Middle frontal gyrus (tissue), 1 donor: ENCODE results near the gene CUTA.
"Not testable (repeated sequence)": the region's sequence is repeated elsewhere in the genome, so short reads cannot be mapped to it uniquely, and the experiment has no call there.

Experiments used
- DNase-seq: peaks from one replicate; pipeline ENCODE4 v3.0.0-alpha.2; 2015; ENCODE audit warnings: low spot score; ENCODE audit errors: extremely low spot score

Gene CUTA

DNA sequence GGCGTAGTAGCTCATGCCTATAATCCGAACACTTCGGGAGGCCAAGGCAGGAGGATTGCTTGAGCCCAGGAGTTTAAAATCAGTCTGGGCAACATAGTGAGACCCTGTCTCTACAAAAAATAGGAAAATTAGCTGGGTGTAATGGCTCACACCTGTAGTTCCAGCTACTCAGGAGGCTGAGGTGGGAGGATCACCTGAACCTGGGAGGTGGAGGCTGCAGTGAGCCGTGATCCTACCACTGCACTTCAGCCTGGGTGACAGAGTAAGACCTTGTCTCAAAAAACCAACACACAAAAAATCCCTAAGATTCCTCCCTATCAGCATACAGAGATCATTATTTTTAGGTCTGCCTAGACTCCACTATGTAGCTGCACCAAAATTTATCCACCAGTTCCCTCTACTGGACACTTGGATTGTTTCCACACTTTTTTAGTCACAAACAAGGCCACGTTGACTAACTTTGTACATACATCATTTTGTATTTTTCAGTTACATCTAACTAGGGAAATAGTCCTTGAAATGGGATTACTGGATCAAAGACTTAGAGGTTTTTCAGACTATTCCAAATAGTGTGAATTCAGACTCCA lies 10.7 kb downstream of the CUTA start:
- no peak for DNase-seq

DNA sequence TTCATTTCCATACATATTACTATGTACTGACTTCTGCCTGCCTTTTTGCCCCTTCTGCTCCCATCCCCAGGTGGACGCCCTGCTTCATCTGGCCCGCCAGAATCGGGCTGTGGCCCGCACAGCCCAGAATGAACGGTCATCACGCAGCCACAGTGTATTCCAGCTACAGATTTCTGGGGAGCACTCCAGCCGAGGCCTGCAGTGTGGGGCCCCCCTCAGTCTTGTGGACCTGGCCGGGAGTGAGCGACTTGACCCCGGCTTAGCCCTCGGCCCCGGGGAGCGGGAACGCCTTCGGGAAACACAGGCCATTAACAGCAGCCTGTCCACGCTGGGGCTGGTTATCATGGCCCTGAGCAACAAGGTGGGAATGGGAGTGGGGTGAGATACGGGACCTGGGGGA lies 11.8 kb downstream of the CUTA start:
- DNase-seq = no peak

DNA sequence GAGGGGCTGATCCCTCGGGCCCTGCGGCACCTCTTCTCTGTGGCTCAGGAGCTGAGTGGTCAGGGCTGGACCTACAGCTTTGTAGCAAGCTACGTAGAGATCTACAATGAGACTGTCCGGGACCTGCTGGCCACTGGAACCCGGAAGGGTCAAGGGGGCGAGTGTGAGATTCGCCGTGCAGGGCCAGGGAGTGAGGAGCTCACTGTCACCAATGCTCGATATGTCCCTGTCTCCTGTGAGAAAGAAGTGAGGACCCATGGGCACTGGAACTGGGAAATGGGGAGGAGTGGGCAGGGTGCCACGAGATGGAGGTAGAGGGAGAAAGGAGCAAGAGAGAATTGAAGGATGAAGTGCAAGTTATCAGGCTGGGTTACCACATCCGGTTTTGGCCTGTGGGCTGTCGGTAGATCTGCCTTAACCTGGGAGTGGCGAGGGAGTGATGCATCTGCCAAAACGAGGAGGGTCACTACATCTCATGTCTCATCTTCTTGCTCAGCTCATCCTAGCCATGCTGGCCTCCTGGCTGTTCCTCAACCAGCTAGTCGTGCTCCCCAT lies 12.4 kb downstream of the CUTA start:
- no peak for DNase-seq

DNA sequence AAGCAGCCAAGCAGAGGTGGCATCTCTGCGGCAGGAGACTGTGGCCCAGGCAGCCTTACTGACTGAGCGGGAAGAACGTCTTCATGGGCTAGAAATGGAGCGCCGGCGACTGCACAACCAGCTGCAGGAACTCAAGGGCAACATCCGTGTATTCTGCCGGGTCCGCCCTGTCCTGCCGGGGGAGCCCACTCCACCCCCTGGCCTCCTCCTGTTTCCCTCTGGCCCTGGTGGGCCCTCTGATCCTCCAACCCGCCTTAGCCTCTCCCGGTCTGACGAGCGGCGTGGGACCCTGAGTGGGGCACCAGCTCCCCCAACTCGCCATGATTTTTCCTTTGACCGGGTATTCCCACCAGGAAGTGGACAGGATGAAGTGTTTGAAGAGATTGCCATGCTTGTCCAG lies 13.0 kb downstream of the CUTA start:
- no peak for DNase-seq

DNA sequence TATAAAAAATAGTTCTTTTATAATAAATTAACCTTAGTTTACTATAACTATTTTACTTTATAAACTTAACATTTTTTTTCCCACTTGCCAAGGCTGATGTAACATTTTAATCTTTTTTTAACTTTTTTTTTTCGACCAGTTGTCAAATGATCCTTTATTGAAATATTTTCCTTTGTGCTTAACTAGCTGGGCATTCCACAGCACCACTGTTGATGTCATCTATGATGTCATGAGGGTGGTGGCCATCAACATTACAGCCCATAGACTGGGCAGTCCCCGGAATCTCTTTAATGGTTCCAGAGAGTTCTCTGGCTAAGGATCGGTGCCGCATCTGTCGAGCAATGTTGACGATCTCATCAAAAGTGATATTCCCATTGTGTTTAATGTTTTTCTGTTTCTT lies 18.0 kb downstream of the CUTA start:
- DNase-seq = not testable (repeated sequence)

DNA sequence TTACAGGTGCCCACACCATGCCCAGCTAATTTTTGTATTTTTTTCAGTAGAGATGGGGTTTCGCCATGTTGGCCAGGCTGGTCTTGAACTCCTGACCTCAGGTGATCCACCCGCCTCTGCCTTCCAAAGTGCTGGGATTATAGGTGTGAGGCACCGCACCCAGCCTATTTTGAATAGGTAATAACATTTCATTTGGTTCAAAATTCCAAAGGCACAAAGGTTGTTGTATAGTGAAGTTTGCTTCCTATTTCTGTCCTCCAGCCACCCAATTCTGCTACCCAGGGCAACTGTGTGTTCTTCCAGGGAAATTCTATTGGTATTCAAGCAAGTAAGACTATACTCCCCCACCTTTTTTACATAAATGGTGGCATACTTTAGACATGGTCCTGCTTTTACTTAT lies 19.3 kb downstream of the CUTA start:
- not testable (repeated sequence) for DNase-seq

DNA sequence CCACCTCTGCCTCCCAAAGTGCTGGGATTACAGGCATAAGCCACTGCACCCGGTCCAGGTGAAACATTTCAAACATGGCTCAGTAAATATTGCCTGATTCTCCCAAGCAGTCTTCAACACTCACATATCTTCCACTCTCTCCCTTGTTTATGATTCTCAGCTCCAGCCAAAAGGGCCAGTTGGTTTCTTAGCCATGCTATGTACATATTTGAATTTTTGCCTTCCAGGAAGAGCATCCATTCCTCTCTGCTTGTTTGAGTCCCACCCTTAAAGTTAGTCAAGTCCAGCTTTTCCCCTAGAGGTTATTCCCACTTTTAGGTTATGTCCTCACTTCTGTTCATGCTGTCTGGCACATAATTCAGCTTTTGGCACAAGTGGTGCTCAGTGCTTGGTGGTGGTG lies 20.4 kb downstream of the CUTA start:
- DNase-seq = no peak

DNA sequence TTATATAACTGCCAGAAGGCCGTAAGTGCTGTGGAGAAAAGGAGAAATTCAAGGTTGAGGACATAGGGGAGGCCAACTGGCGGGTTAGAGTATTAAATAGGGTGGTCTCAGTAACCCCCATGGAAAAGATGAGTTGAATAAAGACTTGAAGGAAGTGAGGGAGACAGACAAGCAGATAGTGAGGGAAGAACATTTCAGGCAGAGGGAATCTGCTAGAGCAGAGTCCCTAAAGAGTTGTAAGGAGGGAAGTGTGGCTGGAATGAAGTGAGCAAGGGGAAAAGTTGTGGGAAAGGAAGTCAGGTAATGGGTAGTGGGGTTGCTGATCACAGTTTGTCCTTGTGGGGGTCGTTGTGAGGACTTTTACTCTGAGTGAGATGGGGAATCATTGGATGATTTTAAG lies 24.9 kb downstream of the CUTA start:
- no peak for DNase-seq

DNA sequence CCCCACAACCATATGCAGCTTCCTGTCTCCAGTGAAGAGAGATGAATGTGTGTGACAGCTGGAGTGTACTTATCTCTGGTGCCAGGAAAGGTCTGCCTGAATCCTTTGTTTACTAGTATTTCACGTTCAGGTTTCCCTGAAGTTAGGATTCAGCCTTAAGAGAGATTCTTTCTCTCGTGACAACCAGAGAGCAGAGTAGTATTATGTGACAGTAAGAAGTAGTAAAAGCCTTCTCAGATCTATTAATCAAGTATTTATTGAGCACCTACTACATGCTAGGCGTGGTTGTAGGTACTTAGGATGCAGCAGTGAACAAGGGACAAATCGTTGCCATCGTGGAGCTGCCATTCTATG lies 25.3 kb downstream of the CUTA start:
- no peak for DNase-seq

DNA sequence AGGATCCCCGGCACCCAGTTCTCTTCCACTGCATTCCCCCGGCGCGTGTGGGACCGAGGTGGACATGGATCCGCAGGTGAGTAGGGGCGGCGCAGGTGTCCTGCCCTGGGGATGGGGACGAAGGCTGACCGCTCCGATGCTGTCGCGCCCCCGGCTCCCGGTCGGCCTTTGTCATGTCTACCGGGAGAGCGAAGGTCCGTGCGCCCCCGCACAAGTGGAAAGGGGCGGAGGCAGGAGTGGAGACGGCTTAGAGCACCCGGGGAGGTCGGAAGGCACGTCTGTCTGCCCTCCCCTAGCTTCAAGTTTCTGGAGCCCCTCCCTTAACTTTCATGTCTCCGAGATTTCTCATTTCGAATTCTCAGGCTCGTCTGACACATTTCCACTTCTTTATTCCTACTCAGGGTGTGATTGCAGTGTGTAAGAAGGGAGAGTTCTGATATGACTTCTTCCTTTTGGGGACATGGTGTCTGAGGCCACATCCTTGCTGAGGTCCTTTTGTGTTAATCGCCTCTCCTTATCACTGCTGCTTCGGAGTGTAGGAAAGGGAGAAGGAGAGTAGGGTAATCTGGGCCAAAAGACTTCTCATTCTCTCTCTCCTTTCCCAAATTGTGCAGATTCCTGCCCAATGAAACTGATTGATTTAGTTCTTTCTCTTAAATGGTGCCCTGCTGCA lies 25.8 kb downstream of the CUTA start:
- DNase-seq = no peak

DNA sequence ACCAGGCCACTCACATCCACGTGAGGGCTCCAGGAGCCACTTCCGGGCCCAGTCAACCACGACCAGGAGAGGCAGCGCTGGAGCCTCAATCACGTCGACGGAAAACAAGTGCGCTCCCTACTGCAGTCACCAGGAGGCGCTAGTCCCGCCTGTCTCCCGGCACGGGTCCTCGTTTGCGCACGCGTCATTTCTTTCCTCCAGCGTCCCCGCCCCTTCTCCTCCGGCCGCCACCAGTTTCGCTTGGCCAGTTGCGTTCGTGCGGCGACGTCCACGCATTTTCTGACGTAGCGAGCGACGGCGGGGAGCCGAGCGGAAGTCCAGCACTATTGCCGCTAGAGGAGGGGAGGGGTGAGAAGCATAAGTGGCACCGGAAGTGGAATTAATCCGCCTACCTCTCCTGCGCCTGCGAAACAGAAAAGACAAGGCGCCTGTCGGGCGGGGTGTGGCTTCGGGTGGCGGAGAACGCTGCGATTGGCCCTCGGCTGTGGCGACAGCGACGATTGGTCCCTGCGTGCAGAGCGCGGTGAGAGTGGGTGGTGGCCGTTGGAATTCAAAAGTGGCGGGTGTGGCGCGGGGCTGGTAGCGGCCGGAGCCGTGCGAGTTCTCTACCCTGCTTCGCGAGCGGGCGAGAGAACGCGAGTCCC lies 26.5 kb downstream of the CUTA start, which contains the start of gene KIFC1:
Gene KIFC1, plus strand, starts transcription at position 546 of the 644 bp plus-strand sequence. CDS start 163 bp downstream, outside the sequence.
- DNase-seq = peak; percentile 100

DNA sequence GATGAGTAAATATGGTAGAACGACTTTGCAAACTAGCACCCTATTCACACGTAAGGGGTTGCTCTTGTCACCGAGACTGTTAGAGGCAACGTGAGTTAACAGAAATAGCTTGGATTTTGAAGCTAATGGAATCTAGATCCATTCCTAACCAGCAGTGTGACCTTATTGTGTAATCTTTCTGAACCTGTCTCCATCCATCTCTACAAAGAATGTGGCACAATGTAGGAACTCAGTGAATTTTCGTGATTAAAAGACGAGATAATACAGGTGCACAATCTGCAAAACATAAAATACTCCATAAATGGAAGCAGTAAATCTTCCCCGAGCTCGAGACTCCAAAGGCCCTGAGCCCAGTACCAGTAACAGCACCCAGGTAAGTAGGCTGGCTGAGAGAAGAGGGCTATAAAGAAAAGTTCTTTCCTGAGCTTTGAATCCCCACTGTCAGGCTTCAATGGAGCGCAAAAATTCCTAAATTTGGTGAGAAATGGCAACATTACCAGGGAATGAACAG lies 27.1 kb downstream of the CUTA start:
- no peak for DNase-seq

DNA sequence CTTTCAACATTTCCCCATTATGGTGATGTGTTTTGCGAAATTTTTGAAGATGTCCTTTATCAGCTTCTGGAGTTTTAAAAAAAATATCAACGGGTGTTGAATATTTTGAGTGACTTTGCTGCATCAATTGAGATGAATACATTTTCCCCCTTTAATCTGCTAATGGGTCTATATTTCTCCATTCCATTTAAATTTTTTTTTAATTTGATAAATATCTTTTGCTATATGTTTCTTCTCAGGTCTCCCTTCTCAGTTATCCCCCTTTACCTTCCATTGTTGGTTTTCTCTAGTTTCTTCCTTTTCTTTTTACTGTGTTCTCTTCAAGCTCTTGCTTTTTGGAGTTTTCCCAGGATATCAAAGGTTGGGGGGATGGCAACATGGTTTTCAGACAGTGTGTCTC lies 27.7 kb downstream of the CUTA start:
- no peak for DNase-seq

DNA sequence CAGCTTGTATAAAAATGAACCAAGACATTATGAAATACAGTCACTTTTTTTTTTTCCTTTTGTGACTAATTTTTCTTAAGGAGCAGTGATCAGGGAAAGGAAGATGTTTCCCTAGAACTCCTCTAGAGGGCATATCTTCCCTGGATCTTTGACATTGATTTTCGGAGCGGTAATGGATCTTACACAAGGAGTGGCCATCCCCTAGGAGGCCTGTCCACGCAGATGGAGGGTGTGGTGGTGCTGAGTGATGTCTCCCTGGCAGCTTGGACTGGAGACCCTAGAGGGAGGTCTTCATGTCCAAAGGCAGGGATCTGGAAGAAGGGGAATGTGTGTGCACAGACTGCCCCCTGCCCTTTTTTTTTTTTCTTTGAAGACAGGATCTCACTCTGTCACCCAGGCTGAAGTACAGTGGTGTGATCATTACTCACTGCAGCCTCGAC lies 33.3 kb downstream of the CUTA start:
- peak; percentile 15 for DNase-seq

DNA sequence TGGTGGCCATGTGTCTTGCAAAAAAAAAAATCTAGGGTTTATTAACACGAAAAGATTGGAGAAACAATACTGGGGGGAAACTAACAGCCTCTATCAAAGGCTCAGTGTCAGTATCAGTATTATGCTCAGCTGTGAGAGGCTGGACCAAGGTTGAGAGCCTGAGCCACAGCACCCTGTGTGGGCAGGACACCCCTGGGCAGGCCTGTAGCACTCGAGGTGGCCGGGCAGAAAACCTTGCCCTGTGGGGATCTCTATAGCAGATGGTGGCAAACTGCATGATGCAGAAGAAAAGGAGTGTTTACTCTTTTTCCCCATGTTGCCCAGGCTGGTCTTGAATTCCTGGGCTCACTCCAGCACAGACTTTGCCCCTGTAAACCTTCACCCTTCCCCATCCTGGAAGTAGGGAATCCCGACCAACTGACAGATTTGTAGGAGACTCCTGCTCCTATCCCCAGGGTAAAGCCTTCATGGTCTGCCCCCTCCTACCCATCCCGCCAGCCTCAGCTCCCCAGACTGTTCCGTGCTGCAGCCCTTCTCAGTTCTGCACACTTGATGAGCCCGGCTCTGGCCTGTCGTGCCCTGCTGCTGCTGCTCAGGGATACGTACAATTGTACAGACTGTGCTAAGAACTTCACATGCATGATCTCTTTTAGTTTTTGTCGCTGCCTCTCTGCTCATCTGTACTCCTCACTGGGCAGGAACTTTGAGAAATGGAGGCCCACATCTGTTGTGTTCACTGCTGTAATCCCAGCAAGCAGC lies 34.3 kb downstream of the CUTA start:
- no peak for DNase-seq

DNA sequence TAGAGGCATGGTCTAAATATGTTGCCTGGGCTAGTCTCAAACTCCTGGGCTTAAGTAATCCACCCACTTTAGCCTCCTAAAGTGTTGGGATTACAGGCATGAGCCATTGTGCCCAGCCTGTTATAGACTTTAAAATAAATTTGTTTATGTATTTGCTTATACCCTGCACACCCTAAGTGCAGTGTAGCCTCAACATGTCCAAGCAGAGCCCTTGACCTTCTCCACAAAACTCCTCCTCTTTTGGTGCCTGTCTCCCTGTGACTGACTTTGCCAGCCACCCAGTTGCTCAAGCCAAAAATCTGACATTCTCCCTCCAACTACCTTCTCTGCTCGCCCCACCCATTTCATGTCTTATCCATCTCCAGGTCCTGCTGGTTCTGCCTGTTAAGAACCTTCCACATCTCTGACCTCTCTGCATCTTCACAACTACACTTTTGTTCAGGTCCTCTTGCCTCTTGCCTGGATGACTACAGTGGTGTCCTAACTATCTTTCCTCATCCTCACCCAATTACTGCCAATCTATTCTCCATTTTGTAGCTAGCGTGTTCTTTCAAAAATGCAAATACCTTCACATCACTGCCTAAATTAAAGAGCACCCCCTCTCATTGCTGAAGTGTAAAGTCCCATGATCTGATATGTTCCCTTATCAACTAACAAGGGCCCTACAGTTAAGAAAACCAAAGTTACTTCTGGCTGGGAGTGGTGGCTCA lies 37.5 kb downstream of the CUTA start:
- no peak for DNase-seq

DNA sequence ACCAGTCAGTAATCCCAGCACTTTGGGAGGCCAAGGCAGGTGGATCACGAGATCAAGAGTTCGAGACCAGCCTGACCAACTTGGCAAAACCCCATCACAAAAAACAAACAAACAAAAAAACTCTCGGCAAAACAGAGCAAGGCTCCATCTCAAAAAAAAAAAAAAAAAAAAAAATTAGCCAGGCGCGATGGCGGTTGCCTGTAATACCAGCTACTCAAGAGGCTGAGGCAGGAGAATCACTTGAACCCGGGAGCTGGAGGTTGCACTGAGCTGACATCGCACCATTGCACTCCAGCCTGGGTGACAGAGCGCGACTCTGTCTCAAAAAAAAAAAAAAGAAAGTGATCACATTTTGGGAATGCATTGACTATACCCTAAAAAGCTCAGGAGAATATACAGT lies 38.7 kb downstream of the CUTA start:
- not testable (repeated sequence) for DNase-seq

DNA sequence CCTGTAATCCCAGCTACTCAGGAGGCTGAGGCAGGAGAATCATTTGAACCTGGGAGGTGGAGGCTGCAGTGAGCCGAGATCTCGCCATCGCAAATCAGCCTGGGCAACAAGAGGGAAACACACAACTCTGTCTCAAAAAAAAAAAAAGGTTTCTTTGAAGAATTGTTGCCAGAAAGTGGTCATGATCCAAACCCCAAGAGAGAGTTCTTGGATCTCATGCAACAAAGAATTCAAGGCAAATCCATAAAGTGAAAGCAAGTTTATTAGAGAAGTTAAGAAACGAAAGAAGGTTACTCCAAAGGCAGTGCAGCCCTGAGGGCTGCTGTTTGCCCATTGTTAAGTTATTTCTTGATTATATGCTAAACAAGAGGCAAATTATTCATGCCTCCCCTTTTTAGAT lies 40.7 kb downstream of the CUTA start:
- DNase-seq = no peak

DNA sequence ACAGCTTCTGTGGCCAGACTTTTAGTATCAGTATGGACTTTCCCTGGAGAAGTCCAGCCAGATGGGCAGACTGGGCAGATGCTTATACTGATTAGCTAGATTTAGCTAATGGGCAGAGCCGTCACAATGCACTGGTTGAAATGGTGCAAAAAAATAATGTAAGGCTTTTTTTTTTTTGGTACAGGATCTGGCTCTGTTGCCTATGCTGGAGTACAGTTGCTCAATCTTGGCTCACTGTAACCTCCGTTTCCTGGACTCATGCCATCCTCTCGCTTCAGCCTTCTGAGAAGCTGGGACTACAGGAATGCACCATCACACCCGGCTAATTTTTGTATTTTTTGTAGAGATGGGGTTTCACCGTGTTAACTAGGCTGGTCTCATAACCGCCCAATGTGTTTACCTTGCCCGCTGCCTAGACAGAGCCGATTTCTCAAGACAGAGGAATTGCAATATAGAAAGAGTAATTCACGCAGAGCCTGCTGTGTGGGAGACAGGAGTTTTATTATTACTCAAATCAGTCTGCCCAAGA lies 42.7 kb downstream of the CUTA start:
- DNase-seq = no peak
